Measurements from ENCODE around the gene CAAP1.

The CAAP1 gene, protein sequence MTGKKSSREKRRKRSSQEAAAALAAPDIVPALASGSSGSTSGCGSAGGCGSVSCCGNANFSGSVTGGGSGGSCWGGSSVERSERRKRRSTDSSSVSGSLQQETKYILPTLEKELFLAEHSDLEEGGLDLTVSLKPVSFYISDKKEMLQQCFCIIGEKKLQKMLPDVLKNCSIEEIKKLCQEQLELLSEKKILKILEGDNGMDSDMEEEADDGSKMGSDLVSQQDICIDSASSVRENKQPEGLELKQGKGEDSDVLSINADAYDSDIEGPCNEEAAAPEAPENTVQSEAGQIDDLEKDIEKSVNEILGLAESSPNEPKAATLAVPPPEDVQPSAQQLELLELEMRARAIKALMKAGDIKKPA

GRCh38 chr9:26892251-26893029 is at the start of gene CAAP1:
CAAP1 (minus strand) TSS chr9:26892802; CDS start chr9:26892715, 87 bp downstream.
- in situ Hi-C loops (cut with MboI; ENCODE audit: low sequenced_read_pairs), result loop anchor here (25.0 kb wide), 1 partner anchor 105 kb away; no protein-coding TSS in a partner anchor

GRCh38 chr9:26940779-26941178 is 48.2 kb upstream of the CAAP1 start:
- in situ Hi-C loops (cut with MboI; ENCODE audit: low sequenced_read_pairs), result no loop called here

DNA sequence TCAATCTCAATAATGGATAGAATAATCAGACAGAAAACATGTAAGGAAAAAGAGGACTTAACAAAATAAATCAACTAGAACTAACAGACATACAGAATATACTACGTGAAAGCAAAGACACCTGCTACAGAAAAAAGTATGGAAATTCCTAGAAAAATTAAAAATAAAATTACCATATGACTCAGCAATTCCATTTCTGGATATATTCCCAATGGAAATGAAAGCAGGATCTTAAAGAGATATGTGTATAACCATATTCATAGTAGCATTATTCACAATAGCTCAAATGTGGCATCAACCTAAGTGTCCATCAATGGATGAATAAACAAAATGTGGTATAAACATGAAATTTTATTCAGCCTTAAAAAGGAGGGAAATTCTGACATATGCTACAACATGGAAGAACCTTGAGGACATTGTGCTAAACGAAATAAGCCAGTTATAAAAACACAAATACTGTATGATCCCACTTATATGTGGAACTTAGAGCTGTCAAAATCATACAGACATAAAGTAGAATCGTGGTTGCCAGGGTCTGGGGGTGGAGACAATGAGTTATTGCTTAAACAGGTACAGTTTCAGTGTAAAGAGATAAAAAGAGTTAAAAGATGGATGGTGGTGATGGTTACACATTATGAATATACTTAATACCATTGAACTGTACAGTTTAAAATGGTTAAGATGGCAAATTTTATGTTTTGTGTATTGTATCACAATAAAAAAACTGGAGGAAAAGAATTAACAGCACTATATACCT is 47.5 kb upstream of the CAAP1 start:
- in situ Hi-C loops (cut with MboI; ENCODE audit: low sequenced_read_pairs), result no loop called here

- in situ Hi-C loops (cut with MboI; ENCODE audit: low sequenced_read_pairs), result no loop called here
These were observed 45.3 kb upstream of the CAAP1 start for GRCh38 chr9:26937816-26938371.

DNA sequence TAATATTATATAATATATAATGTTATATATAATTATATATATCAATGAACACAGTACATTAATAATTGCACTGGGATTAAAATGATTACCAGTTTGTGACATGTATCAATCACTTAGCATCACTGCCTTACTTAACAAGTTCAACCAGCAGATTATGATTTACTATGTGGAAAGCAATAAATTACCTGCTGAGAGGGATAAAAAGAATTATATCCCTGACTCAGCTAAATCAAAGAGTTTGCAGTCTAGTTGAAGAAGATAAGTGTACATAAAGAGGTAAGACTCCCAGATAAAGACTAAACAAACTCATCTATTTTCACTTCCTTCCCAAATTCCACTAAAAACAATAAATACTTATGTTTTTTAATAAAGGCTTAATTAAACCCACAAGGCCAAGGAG is 43.2 kb upstream of the CAAP1 start:
- in situ Hi-C loops (cut with MboI; ENCODE audit: low sequenced_read_pairs), result no loop called here

- in situ Hi-C loops (cut with MboI; ENCODE audit: low sequenced_read_pairs), result no loop called here
These were observed 36.4 kb upstream of the CAAP1 start for GRCh38 chr9:26928902-26929495.

- in situ Hi-C loops (cut with MboI; ENCODE audit: low sequenced_read_pairs), result no loop called here
These were observed 33.0 kb upstream of the CAAP1 start for GRCh38 chr9:26925609-26926008.

DNA sequence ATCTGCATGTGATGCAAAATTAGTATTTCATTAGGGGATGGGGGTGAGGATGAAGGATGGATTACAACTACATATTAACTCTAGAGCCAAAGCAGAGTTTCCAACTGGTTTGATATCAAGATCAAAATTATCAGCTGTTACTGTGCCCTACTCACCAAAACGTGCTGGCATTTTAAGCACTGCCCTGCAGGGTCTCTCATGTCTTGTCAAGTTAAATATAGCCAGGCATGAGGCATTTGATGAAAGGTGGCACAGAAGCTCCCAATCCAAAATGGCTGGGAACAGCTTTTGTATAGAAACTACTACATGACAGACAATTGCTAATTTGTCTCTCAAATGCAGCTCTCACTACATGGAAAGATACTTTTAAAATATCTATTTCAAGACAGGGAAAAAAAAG is 27.1 kb upstream of the CAAP1 start:
- in situ Hi-C loops (cut with MboI; ENCODE audit: low sequenced_read_pairs), result no loop called here

GRCh38 chr9:26913138-26913668 is 20.6 kb upstream of the CAAP1 start:
- in situ Hi-C loops (cut with MboI; ENCODE audit: low sequenced_read_pairs), result no loop called here

DNA sequence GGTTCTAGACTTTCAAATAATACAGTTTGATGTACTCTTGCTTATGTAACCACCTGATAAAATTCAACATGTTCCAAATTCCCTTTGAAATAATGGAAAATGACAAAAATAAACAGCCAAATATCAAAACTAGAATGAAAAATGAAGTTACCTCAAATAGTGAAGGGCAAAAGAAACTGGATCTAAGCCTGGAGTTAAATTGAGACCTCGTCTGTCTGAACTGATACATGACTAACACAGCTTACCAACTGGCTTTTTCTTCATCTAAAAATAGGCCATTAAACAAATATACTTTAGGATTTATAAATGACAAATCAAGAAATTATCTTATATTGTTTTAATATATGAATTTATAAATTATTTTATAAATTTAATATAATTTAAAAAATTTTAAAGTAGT is 12.1 kb upstream of the CAAP1 start:
- in situ Hi-C loops (cut with MboI; ENCODE audit: low sequenced_read_pairs), result no loop called here

GRCh38 chr9:26904070-26904469 is 11.5 kb upstream of the CAAP1 start:
- in situ Hi-C loops (cut with MboI; ENCODE audit: low sequenced_read_pairs), result no loop called here

GRCh38 chr9:26893030-26893676 is 551 bp upstream of the CAAP1 start:
- in situ Hi-C loops (cut with MboI; ENCODE audit: low sequenced_read_pairs), result loop anchor here (25.0 kb wide), 1 partner anchor 106 kb away; no protein-coding TSS in a partner anchor

GRCh38 chr9:26891726-26892125 is 876 bp downstream of the CAAP1 start:
- in situ Hi-C loops (cut with MboI; ENCODE audit: low sequenced_read_pairs), result loop anchor here (25.0 kb wide), 1 partner anchor 104 kb away; no protein-coding TSS in a partner anchor

GRCh38 chr9:26888271-26888670 is 4.3 kb downstream of the CAAP1 start:
- in situ Hi-C loops (cut with MboI; ENCODE audit: low sequenced_read_pairs), result loop anchor here (25.0 kb wide), 1 partner anchor 101 kb away; no protein-coding TSS in a partner anchor

DNA sequence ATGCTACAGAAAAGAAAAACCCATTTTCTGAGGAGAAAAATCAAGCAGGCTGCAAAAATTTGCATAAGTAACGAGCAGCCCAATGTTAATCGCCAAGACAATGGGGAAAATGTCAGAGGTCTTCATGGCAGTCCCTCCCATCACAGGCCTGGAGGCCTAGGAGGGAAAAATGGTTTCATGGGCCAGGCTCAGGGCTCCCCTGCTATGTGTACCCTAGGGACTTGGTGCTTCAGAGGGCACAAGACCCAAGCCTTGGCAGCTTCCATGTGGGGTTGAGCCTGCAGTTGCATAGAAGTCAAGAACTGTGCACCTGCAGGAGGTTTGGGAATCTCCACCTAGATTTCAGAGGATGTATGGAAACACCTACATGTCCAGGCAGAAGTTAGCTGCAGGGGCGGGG is 10.4 kb downstream of the CAAP1 start:
- in situ Hi-C loops (cut with MboI; ENCODE audit: low sequenced_read_pairs), result loop anchor here (25.0 kb wide), 1 partner anchor 95 kb away; no protein-coding TSS in a partner anchor

DNA sequence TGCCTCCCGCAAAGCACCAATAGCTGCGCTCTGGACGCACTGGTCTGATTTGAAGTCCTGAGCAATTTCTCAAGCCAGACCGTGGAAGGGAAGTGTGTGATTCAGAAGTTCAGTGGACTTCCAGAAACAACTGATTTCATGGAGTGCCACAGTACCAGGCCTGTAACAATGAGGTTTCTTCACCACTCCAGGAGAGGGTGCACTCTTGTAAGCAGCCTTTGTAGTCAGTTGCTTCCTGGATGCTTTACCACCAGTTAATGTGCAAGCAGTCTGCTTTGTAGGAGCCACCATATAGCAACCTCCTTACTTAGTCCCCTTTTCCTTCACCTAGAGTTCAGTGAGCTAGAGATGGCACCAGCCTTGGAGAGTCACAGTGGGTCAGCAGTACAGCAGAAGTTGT is 12.3 kb downstream of the CAAP1 start:
- in situ Hi-C loops (cut with MboI; ENCODE audit: low sequenced_read_pairs), result loop anchor here (25.0 kb wide), 1 partner anchor 93 kb away; no protein-coding TSS in a partner anchor

- in situ Hi-C loops (cut with MboI; ENCODE audit: low sequenced_read_pairs), result loop anchor here (25.0 kb wide), 1 partner anchor 88 kb away; no protein-coding TSS in a partner anchor
These were observed 17.4 kb downstream of the CAAP1 start for GRCh38 chr9:26875155-26875554.

DNA sequence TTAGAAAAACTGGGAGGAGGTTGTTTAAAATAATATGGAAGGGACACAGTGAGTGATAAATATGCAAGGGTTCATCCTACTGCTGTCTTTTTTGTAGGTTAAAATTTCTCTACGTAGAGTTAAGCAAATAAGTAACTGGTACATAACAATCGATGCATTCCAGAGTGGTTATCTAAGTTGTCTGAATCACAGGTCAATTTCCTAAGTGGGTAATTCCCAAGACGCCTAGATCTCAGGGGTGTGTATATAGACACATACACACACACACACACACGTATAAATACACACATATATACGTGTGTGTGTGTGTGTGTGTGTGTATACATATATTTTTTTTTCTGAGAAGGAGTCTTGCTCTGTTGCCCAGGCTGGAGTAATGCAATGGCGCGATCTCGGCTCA is 22.3 kb downstream of the CAAP1 start:
- in situ Hi-C loops (cut with MboI; ENCODE audit: low sequenced_read_pairs), result loop anchor here (25.0 kb wide), 1 partner anchor 133 kb away; no protein-coding TSS in a partner anchor

DNA sequence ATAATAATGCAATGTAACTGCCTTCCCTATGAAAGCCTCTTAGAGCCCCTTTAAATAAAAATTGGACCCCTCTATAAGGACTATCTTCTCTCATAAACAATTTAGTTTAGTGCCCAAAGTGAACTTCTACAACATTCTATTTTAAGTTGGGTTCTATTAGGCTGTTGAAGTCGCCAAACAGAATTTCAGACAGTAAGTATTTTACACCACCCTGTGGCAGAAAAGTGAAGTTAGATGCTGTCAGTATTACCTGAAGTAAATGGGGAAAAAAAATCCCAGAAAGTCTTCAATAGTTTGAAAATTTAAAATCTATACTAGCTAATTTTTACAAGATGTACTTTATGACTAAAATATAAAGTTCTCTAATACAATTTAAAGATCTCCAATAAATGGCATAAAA is 29.5 kb downstream of the CAAP1 start:
- in situ Hi-C loops (cut with MboI; ENCODE audit: low sequenced_read_pairs), result loop anchor here (25.0 kb wide), 1 partner anchor 126 kb away; no protein-coding TSS in a partner anchor

Measured in HL-60/S4 (cell line).